T-helper 17 cell (primary cell): Measurements from ENCODE around the gene DHRS3. TPM values are rescaled to one million over a fixed set of nuclear protein-coding genes. Genes with fewer than 3 reads are reported as not detected.
"Not testable (repeated sequence)": the region's sequence is repeated elsewhere in the genome, so short reads cannot be mapped to it uniquely, and the experiment has no call there.

ENCODE experiments used
- ATAC-seq: fragments of 150-1000 bp; cut with Tn5 transposase; 2 replicates; pipeline ENCODE4 v1.10.0; 2021; ENCODE audit warnings: mild to moderate bottlenecking, moderate library complexity
- DNase-seq, 3 donors: peaks; one replicate each; pipeline versions ENCODE4 v3.0.0 to v3.0.0-alpha.2; 2020 to 2021
- H3K9me3 ChIP-seq: one replicate; pipeline ENCODE4 v1.7.0; 2013; ENCODE audit warnings: low read length, mild to moderate bottlenecking; ENCODE audit not compliant: control insufficient read depth, poor library complexity, severe bottlenecking
- H3K27ac Mint-ChIP-seq: one replicate; pipeline ENCODE4 v1.8.0; 2022; ENCODE audit warnings: mild to moderate bottlenecking, moderate library complexity, mixed read lengths
- H3K27me3 Mint-ChIP-seq: one replicate; pipeline ENCODE4 v1.8.0; 2022; ENCODE audit warnings: mixed read lengths
- H3K36me3 Mint-ChIP-seq: one replicate; pipeline ENCODE4 v1.8.0; 2022; ENCODE audit warnings: low read depth, mixed read lengths
- H3K4me1 Mint-ChIP-seq: one replicate; pipeline ENCODE4 v1.8.0; 2022; ENCODE audit warnings: mild to moderate bottlenecking, mixed read lengths
- H3K4me3 Mint-ChIP-seq: one replicate; pipeline ENCODE4 v1.8.0; 2022; ENCODE audit warnings: mild to moderate bottlenecking, moderate library complexity, mixed read lengths
- total RNA-seq, 4 donors: library from RNA in 2 of 4; stranded (reverse) in 2 of 4; gene quantifications; one replicate each; pipeline ENCODE4 v1.2.3 and lab custom pipeline; 2022 to 2026

The DHRS3 gene
- total RNA-seq, 2 donors from 2014 or later, result 31.0 to 38.3 TPM

DNA sequence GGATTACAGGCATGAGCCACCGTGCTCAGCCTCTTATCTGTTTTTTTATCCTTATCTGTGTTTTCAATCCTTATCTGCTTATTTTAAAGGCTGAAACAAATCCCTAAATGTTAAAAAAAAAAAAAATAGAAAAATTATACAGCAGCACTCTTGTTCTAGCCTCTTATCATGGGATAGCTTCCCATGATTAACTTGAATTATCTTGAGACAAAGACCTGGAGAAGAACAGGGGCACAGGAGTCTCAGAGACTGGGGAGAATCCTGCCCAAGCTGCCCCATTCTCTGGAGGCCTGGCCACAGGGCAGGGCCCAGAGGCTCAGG is 86.9 kb downstream of the DHRS3 start:
- Mint-ChIP-seq H3K4me3 (no peak overlapping the region), H3K4me1 (peaks cover 12% of the 10 kb centered on the region), H3K27me3 (no peaks in the 10 kb centered on the region), H3K27ac (peak overlapping the region; percentile 37), H3K36me3 (no peaks in the 10 kb centered on the region)
- ATAC-seq (no peak), DNase-seq (no peak)
- no peaks in the 10 kb centered on the region for H3K9me3 ChIP-seq

DNA sequence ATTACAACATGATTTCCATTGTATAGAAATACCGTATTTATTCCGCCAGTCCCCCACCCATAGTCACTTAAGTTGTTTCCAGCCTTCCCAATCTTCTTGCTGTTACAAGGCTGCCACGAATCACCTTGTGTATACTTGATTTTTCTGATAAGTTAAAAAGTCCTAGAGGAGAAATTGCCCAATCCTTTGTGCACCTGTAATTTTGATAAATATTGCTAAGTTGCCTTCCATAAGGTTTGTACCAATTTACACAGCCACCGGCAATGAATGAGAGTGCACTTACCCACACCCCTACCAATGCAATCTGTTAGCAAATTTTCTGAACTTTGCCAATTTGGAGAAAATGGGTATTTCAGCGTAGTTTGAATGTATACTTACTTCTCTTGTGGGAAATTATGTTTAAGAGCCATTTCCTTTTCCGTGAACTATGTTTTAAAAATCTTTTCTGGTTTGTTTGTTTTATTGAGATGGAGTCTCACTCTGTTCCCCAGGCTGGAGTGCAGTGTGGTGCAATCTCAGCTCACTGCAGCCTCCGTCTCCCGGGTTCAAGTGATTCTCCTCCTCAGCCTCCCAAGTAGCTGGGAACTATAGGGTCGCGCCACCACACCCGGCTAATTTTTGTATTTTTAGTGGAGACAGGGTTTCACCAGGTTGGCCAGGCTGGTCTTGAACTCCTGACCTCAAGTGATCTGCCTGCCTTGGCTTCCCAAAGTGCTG is 87.4 kb downstream of the DHRS3 start:
- ATAC-seq, result no peak
- H3K27ac Mint-ChIP-seq, result no peak overlapping the region
- DNase-seq, result no peak
- peaks cover 12% of the 10 kb centered on the region for H3K4me1 Mint-ChIP-seq
- no peaks in the 10 kb centered on the region for H3K9me3 ChIP-seq
- H3K27me3 Mint-ChIP-seq, result no peaks in the 10 kb centered on the region
- H3K36me3 Mint-ChIP-seq, result no peaks in the 10 kb centered on the region
- H3K4me3 Mint-ChIP-seq, result no peak overlapping the region

DNA sequence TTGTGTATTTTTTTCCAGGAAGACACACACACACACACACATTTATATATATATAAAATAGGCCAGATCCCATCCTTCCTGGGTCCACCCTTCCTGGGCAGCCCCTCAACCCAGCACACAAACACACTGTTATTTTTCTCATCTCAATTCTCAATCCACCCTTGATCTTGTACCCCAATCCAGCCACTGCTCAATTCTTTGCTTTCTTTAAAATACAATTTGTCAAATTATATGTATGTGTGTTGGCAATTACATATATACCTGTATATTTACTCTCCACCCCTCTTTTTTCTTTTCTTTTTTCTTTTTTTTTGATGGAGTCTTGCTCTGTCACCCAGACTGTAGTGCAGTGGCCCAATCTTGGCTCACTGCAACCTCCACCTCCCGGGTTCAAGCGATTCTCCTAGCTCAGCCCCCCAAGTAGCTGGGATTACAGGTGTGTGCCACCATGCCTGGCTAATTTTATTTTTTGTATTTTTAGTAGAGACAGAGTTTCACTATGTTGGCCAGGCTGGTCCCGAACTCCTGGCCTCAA is 88.3 kb downstream of the DHRS3 start:
- DNase-seq, result no peak
- Mint-ChIP-seq H3K36me3 (no peaks in the 10 kb centered on the region), H3K27ac (no peak overlapping the region), H3K4me3 (no peak overlapping the region), H3K4me1 (peaks cover 12% of the 10 kb centered on the region), H3K27me3 (no peaks in the 10 kb centered on the region)
- H3K9me3 ChIP-seq, result no peaks in the 10 kb centered on the region
- ATAC-seq, result no peak

DNA sequence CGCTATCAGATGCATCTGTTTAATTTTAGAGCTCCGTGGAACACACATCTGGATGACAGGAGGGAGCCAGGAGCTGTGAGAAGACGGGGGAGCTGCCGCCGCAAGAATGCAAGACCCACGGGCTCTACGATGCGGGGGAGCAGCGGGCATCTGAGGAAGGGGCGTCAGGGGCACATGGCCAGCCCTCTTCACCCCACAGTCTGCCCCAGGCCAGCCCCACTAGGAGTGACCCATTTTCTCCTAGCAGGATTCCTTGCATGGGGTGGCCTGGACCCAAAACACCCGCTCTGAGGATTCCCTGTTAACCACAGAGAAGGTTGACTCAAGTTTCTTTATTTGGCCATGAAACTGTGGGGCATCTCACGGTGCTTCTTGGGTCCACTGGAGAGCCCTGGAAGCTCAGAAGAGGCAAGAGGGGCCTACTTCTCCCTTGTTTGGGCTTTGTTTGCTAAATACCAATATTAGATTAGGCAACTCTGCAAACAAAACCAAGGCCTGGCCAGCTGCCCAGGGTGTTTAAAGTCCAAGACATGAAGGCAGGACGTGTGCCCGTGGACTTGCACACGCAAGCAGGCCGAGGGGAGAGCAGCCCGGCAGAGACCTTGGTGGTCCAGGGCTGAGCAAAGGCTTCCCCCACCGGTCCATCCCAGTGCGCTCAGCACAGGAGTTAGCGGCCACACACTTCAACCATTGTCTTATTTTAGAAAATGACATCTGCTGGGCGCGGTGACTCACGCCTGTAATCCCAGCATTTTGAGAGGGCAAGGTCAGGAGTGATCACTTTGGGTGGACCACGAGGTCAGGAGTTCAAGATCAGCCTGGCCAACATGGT is 89.8 kb downstream of the DHRS3 start:
- Mint-ChIP-seq H3K27me3 (no peaks in the 10 kb centered on the region), H3K4me3 (no peak overlapping the region), H3K36me3 (no peaks in the 10 kb centered on the region), H3K27ac (peak overlapping the region; percentile 45), H3K4me1 (peaks cover 10% of the 10 kb centered on the region)
- no peak for ATAC-seq
- DNase-seq, result no peak
- H3K9me3 ChIP-seq, result no peaks in the 10 kb centered on the region

DNA sequence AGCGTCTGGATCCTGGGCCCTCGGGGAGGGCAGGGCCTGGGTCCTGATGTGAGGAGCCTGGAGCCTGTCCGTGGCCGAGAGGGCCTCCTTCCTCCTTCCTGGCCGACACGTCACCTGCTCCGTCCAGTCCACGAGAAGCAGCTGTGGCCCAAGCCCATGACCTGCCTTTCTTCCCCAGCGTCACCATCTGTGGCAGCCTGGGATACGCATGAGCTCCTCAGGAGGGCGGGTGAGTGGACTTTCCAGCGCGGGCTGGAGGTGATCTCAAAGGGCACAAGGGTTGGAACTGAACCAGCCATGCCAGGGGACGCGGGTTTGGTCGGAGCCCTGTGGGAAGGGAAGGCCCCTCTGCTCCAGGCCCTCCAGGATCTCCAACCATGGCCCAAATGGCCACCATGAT is 90.4 kb downstream of the DHRS3 start:
- H3K9me3 ChIP-seq, result no peaks in the 10 kb centered on the region
- Mint-ChIP-seq H3K4me3 (no peak overlapping the region), H3K4me1 (peaks cover 9% of the 10 kb centered on the region), H3K36me3 (no peaks in the 10 kb centered on the region), H3K27ac (peak overlapping the region; percentile 45), H3K27me3 (no peaks in the 10 kb centered on the region)
- no peak for DNase-seq
- no peak for ATAC-seq

DNA sequence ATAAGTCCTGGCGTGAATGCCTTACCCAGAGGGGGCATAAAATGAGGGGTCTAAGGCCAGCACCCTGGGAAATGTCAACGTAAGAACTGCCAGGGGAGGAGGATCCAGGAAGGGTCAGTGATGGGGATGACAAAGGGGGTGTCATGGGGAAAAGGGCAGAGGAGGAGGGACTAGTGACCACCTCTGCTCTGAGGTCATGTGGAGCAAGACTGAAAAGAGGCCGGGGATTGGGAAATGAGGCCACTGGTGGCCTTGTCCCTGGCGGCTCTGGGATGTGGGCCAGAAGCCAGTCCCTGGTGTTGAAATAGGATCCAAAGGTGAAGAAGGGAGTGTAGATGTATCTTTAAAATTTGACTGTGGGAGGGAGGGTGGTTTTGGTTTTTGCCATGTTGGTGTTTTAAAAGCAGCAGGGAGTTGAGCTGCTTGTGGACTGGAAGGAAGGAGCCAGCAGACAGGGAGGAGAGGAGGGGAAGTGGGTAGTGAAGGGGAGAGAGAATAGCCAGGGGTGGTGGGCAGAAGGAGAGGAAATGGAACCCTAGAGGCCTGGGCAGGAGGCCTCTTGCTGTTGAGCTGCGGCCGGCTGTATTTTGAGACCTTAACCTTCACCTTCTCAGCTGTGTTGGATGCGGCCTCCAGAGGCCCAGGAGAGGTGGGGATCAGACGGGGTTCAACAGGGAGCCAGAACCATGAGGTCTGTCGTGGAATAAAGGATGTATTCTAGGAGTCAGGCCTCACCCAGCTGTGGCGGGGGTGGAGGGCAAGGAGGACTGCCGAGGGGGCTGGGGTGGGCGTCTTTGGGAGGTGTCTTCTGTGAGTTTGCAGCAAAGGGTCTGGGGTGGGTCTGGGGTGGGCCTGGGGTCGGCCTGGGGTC is 92.5 kb downstream of the DHRS3 start:
- H3K27ac Mint-ChIP-seq, result peak overlapping the region; percentile 0
- DNase-seq (no peak), ATAC-seq (no peak)
- peaks cover 9% of the 10 kb centered on the region for H3K4me1 Mint-ChIP-seq
- H3K4me3 Mint-ChIP-seq, result no peak overlapping the region
- H3K27me3 Mint-ChIP-seq, result no peaks in the 10 kb centered on the region
- H3K9me3 ChIP-seq, result no peaks in the 10 kb centered on the region
- H3K36me3 Mint-ChIP-seq, result no peaks in the 10 kb centered on the region

DNA sequence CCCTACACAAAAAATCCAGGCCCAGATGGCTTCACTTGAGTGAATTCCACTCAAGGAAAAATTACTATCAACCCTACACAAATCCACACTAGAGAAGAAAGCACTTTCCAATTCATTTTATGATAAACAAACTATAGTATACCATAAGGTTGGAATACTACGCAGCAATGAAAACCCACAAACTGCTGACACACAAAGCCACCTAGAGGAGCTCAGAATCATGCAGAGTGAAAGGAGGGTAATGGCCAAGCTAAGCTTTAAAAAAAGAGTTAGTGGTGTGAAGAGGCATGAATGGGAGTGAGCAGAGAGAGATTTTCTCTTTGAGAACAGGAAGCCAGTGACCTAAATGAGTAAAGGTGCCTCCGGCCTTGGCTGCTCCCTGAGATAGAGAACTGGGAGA is 93.7 kb downstream of the DHRS3 start:
- no peaks in the 10 kb centered on the region for H3K36me3 Mint-ChIP-seq
- H3K27me3 Mint-ChIP-seq, result no peaks in the 10 kb centered on the region
- no peak overlapping the region for H3K4me3 Mint-ChIP-seq
- H3K4me1 Mint-ChIP-seq, result peaks cover 6% of the 10 kb centered on the region
- no peak for DNase-seq
- no peak overlapping the region for H3K27ac Mint-ChIP-seq
- no peaks in the 10 kb centered on the region for H3K9me3 ChIP-seq
- no peak for ATAC-seq

DNA sequence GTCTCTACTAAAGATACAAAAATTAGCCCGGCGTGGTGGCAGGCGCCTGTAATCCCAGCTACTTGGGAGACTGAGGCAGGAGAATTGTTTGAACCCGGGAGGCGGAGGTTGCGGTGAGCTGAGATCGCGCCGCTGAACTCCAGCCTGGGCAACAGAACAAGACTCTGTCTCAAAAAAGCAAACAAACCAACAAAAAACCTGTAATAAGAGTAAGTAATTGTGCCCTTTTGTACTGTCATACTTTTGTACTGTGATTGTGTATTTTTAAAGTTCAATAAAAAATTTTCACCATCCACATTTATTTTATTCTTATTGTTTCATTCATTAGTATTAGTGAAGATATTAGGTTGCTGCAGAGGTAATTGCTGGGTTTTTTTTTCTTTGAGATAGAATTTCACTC is 95.2 kb downstream of the DHRS3 start:
- H3K4me1 Mint-ChIP-seq, DNase-seq, H3K36me3 Mint-ChIP-seq, H3K27ac Mint-ChIP-seq, H3K9me3 ChIP-seq, H3K4me3 Mint-ChIP-seq, H3K27me3 Mint-ChIP-seq, ATAC-seq: not testable (repeated sequence)

DNA sequence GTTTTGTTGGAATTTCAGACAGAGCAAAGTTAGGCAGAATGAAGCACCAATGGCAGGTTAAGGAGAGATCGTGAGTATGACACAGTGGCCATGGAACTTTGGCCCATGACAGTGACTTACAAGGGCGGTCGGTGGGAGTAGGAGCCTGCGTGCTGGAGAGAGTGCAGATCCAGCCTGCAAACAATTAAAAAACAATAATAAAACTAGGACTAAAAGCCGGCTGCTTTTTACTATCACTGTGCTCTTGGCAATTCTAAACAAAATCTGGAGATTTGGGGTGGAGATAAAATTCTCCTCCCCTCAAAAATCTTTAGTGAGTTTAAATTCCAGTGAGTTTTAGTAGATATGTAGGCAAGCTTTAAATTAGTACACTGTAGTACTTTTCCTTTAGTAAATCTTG is 96.9 kb downstream of the DHRS3 start:
- Mint-ChIP-seq H3K36me3 (peaks cover 2% of the 10 kb centered on the region), H3K27me3 (no peaks in the 10 kb centered on the region), H3K27ac (no peak overlapping the region), H3K4me3 (no peak overlapping the region), H3K4me1 (peaks cover 11% of the 10 kb centered on the region)
- DNase-seq (no peak), ATAC-seq (no peak)
- no peaks in the 10 kb centered on the region for H3K9me3 ChIP-seq

DNA sequence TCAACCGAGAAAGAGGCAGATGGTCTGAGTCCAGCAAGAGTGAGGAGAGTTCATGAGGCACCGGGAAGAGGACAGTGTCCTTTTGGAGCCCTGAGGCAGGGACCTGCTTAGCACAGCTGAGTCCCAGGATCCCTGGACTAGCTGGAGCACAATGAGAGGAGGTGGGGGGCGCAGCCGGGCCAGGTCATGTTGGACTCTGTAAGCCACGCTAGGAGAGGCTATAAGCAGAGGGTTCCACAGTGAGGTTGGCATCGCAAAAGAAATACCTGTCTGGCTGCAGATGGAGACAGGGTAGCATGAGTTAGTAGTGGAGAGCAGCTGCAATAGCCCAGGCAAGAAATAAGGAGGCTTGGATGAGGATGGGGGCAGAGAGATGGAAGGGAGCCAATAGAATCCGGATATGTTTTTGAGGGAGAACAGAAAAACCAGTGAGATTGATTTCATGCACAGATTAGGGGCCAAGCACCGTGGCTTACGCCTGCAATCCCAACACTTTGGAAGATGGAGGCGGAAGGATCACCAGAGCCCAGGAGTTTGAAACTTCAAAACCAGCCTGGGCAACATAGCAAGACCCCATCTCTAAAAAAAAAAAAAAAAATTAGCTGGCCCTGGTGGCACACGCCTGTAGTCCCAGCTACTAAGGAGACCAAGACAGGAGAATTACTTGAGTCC is 98.2 kb downstream of the DHRS3 start:
- H3K9me3 ChIP-seq, result no peaks in the 10 kb centered on the region
- no peak for ATAC-seq
- H3K4me1 Mint-ChIP-seq, result peaks cover 12% of the 10 kb centered on the region
- H3K27me3 Mint-ChIP-seq, result no peaks in the 10 kb centered on the region
- no peak for DNase-seq
- H3K4me3 Mint-ChIP-seq, result no peak overlapping the region
- peaks cover 2% of the 10 kb centered on the region for H3K36me3 Mint-ChIP-seq
- H3K27ac Mint-ChIP-seq, result peak overlapping the region; percentile 53

DNA sequence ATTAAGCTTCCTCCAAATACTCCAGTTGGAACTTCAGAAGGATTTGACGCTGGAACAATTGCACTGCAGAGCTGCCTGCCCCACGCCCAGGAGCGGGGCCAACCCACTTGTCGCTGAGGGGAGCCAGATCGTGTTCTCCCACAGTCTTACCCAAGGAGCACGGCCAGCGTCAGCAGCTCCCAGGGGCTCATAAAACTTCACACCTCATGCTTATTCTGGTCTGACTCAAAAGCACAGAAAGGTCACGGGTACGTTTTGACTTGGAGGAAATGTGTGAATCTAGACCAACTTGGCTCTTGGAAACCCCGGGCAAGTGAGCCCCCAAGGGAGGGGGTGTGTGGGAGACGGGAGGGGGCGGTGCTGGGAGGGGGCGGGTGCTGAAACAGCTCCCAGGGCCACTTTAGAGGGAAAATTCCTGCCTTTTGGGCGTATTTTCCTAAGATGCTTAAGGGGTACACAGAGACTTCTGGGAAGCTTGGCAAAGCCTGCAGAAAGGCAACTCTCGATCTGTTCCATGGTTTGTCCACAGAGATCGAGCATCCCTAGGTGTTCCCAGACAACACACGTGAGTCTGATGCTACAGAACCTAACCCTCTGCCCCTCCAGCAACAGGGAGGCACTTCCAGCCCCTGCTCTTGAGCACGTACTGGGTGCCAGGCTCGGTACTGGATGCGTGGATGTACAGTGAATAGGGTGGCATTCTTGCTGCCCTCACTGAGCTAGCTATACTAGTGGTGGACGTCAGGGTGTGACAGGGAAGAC is 98.9 kb downstream of the DHRS3 start:
- DNase-seq, result no peak
- Mint-ChIP-seq H3K27ac (peak overlapping the region; percentile 53), H3K4me1 (peaks cover 17% of the 10 kb centered on the region), H3K4me3 (no peak overlapping the region), H3K27me3 (no peaks in the 10 kb centered on the region), H3K36me3 (peaks cover 2% of the 10 kb centered on the region)
- ATAC-seq, result no peak
- no peaks in the 10 kb centered on the region for H3K9me3 ChIP-seq
